Mesothelial cell of epicardium (in vitro differentiated cells): Measurements from ENCODE around the gene BCOR. TPM values are rescaled to one million over a fixed set of nuclear protein-coding genes. Genes with fewer than 3 reads are reported as not detected.

Experiments used
- DNase-seq, 2 experiments: peaks; one replicate each; pipeline ENCODE4 v3.0.0; 2021; ENCODE audit warnings: low spot score in 2 of 2; ENCODE audit not compliant: unreplicated experiment in 2 of 2
- H3K27ac Mint-ChIP-seq: 2 replicates; pipeline ENCODE4 v1.8.0; 2021; ENCODE audit warnings: mixed read lengths
- H3K27me3 Mint-ChIP-seq: 2 replicates; pipeline ENCODE4 v1.8.0; 2021; ENCODE audit warnings: low read depth, mixed read lengths
- H3K36me3 Mint-ChIP-seq: 2 replicates; pipeline ENCODE4 v1.8.0; 2021; ENCODE audit warnings: mixed read lengths
- H3K4me1 Mint-ChIP-seq: 2 replicates; pipeline ENCODE4 v1.8.0; 2021; ENCODE audit warnings: mixed read lengths
- H3K4me3 Mint-ChIP-seq: 2 replicates; pipeline ENCODE4 v1.8.0; 2021; ENCODE audit warnings: mild to moderate bottlenecking, moderate library complexity, mixed read lengths
- H3K9me3 Mint-ChIP-seq: 2 replicates; pipeline ENCODE4 v1.8.0; 2021; ENCODE audit warnings: mixed read lengths
- CTCF ChIP-seq: fragments of 200-600 bp; sonication (generic); IDR thresholded peaks from one replicate; pipeline ENCODE4 v1.5.0; 2021; ENCODE audit warnings: antibody characterized with exemption; ENCODE audit not compliant: unreplicated experiment
- total RNA-seq: library from RNA; stranded (reverse); gene quantifications from 3 replicates; pipeline ENCODE4 v1.2.1, GENCODE V29; 2021

The BCOR gene
- total RNA-seq, 1 donor from 2014 or later = 52.3 TPM

- no peak for TF ChIP-seq CTCF
- no peak overlapping the region for H3K27ac Mint-ChIP-seq
Observed at GRCh38 chrX:40122487-40122886, 24.7 kb upstream of the BCOR start.

GRCh38 chrX:40121618-40122017, 23.9 kb upstream of the BCOR start:
- Mint-ChIP-seq H3K4me3 (no peak overlapping the region), H3K27ac (no peak overlapping the region), H3K27me3 (no peaks in the 10 kb centered on the region), H3K36me3 (peaks cover 4% of the 10 kb centered on the region), H3K9me3 (peaks cover 15% of the 10 kb centered on the region), H3K4me1 (no peaks in the 10 kb centered on the region)
- no peak for TF ChIP-seq CTCF
- DNase-seq = no peak

More at GRCh38 chrX:40122487-40122886, 24.7 kb upstream of the BCOR start:
- Mint-ChIP-seq H3K9me3 (peaks cover 12% of the 10 kb centered on the region), H3K36me3 (peaks cover 7% of the 10 kb centered on the region), H3K27me3 (no peaks in the 10 kb centered on the region), H3K4me1 (no peaks in the 10 kb centered on the region), H3K4me3 (no peak overlapping the region)
- no peak for DNase-seq

- Mint-ChIP-seq H3K4me3 (no peak overlapping the region), H3K27ac (no peak overlapping the region), H3K4me1 (no peaks in the 10 kb centered on the region), H3K9me3 (peaks cover 15% of the 10 kb centered on the region), H3K36me3 (peaks cover 4% of the 10 kb centered on the region), H3K27me3 (no peaks in the 10 kb centered on the region)
- DNase-seq = no peak
- no peak for TF ChIP-seq CTCF
Observed at GRCh38 chrX:40120838-40121580, 23.3 kb upstream of the BCOR start.

GRCh38 chrX:40117715-40118285, 20.0 kb upstream of the BCOR start:
- Mint-ChIP-seq H3K4me1 (no peaks in the 10 kb centered on the region), H3K9me3 (peaks cover 11% of the 10 kb centered on the region), H3K36me3 (no peaks in the 10 kb centered on the region), H3K27ac (no peak overlapping the region), H3K4me3 (no peak overlapping the region), H3K27me3 (no peaks in the 10 kb centered on the region)
- TF ChIP-seq CTCF = no peak
- no peak for DNase-seq

GRCh38 chrX:40116925-40117324, 19.2 kb upstream of the BCOR start:
- DNase-seq = no peak
- H3K9me3 Mint-ChIP-seq = peaks cover 15% of the 10 kb centered on the region
- no peak overlapping the region for H3K4me3 Mint-ChIP-seq
- no peak for TF ChIP-seq CTCF
- peaks cover 3% of the 10 kb centered on the region for H3K4me1 Mint-ChIP-seq
- no peaks in the 10 kb centered on the region for H3K27me3 Mint-ChIP-seq
- no peak overlapping the region for H3K27ac Mint-ChIP-seq
- no peaks in the 10 kb centered on the region for H3K36me3 Mint-ChIP-seq
